ENCODE data around the gene USP9X.

USP9X gene

DNA sequence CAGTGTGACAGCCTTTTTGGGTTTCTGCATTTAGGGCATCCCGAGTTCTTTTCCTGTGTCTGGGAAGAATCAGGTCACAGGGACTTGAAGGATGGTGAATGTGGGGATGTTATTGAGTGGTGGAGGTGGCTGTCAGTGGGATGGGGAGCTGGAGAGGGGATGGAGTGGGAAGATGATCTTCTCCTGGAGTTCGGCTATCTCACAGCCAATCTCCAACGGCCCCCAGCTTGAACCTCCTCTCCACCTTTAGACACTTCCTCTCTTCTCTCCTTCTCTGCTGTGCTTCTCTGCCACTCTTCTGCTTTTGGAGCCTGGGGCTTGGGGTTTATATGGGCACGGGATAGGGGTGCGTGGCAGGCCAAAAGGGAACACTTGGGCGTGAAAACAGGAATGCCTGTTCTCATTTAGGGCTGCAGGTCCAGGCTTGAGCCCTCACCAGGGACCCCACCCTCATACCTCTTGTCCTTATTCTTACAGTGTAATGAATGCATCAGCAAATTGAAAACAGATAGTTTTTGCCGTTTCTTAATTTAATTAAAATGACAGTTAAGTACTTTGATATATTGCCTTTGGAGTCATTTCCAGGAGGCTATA is 37.5 kb downstream of the USP9X start:
- Histone ChIP-seq H3K4me2 (ENCODE audit: low read length) (peak overlapping the region; percentile 19; the same call in 1 of the 2 replicates), H3K4me3 (ENCODE audit: low read depth, low read length, poor library complexity, severe bottlenecking) (no peak overlapping the region)

GRCh38 chrX:41127477-41128192 is 42.4 kb downstream of the USP9X start:
- no peaks in the 10 kb centered on the region for H4K20me1 ChIP-seq (ENCODE audit: insufficient read depth, low read length)
- H3F3A ChIP-seq (ENCODE audit: insufficient read depth, low read length) = no peaks in the 10 kb centered on the region
- H3K79me2 ChIP-seq (ENCODE audit: insufficient read depth, low read length) = peaks cover 22% of the 10 kb centered on the region
- no peaks in the 10 kb centered on the region for H3K27me3 ChIP-seq (ENCODE audit: insufficient read depth, low read length)
- peaks cover 35% of the 10 kb centered on the region for H3K36me3 ChIP-seq (ENCODE audit: insufficient read depth, low read length)
- no peaks in the 10 kb centered on the region for H3K9me3 ChIP-seq (ENCODE audit: low read length)
- H3K4me2 ChIP-seq (ENCODE audit: low read length) = peak overlapping the region; percentile 41; the same call in 1 of the 2 replicates
- TF ChIP-seq, protein P1, sequence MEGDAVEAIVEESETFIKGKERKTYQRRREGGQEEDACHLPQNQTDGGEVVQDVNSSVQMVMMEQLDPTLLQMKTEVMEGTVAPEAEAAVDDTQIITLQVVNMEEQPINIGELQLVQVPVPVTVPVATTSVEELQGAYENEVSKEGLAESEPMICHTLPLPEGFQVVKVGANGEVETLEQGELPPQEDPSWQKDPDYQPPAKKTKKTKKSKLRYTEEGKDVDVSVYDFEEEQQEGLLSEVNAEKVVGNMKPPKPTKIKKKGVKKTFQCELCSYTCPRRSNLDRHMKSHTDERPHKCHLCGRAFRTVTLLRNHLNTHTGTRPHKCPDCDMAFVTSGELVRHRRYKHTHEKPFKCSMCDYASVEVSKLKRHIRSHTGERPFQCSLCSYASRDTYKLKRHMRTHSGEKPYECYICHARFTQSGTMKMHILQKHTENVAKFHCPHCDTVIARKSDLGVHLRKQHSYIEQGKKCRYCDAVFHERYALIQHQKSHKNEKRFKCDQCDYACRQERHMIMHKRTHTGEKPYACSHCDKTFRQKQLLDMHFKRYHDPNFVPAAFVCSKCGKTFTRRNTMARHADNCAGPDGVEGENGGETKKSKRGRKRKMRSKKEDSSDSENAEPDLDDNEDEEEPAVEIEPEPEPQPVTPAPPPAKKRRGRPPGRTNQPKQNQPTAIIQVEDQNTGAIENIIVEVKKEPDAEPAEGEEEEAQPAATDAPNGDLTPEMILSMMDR (IDR thresholded peaks at IDR 0.05; ENCODE audit: low read length) = no peak
- no peak for TF ChIP-seq EZH2 (IDR thresholded peaks at IDR 0.05; ENCODE audit: borderline replicate concordance, low read length)
- H3K9ac ChIP-seq (ENCODE audit: low read length) = no peak overlapping the region
- no peak overlapping the region for H2AFZ ChIP-seq (ENCODE audit: low read length)
- H3K4me3 ChIP-seq (ENCODE audit: low read depth, low read length, poor library complexity, severe bottlenecking) = no peak overlapping the region
- H3K9me2 ChIP-seq (ENCODE audit: low read depth, low read length) = no peaks in the 10 kb centered on the region
- no peak overlapping the region for H3K27ac ChIP-seq (ENCODE audit: low read depth, low read length, poor library complexity, severe bottlenecking)
- H3K4me1 ChIP-seq (ENCODE audit: insufficient read depth, low read length, severe bottlenecking) = peaks cover 26% of the 10 kb centered on the region

More for the DNA sequence above, 37.5 kb downstream of the USP9X start:
- peaks cover 10% of the 10 kb centered on the region for H3K36me3 ChIP-seq (ENCODE audit: insufficient read depth, low read length)
- no peaks in the 10 kb centered on the region for H3F3A ChIP-seq (ENCODE audit: insufficient read depth, low read length)
- H3K4me1 ChIP-seq (ENCODE audit: insufficient read depth, low read length, severe bottlenecking) = peaks cover 71% of the 10 kb centered on the region
- peaks cover 66% of the 10 kb centered on the region for H3K79me2 ChIP-seq (ENCODE audit: insufficient read depth, low read length)
- no peaks in the 10 kb centered on the region for H3K9me3 ChIP-seq (ENCODE audit: low read length)
- no peaks in the 10 kb centered on the region for H4K20me1 ChIP-seq (ENCODE audit: insufficient read depth, low read length)
- H3K27ac ChIP-seq (ENCODE audit: low read depth, low read length, poor library complexity, severe bottlenecking) = peak overlapping the region; percentile 39
- TF ChIP-seq, protein P1 (IDR thresholded peaks at IDR 0.05; ENCODE audit: low read length) = no peak
- no peak for TF ChIP-seq EZH2 (IDR thresholded peaks at IDR 0.05; ENCODE audit: borderline replicate concordance, low read length)
- no peak overlapping the region for H3K9ac ChIP-seq (ENCODE audit: low read length)
- H3K9me2 ChIP-seq (ENCODE audit: low read depth, low read length) = no peaks in the 10 kb centered on the region
- H2AFZ ChIP-seq (ENCODE audit: low read length) = no peak overlapping the region
- H3K27me3 ChIP-seq (ENCODE audit: insufficient read depth, low read length) = no peaks in the 10 kb centered on the region

DNA sequence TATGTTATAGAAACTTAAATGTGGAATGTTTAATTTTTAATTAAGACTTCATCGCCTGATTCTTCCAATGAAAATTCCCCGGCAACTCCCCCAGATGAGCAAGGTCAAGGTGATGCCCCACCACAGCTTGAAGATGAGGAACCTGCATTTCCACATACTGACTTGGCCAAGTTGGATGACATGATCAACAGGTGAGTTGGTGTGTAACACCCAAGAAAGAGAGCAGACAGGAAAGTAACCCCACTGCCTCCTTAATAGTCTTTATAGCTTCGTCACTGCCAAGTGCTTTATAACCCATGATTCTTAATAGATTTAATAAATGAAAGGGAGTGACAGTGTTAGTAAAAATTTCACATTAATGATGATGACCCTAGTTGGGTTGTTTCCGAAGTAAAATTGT is 43.7 kb downstream of the USP9X start:
- peaks cover 17% of the 10 kb centered on the region for H3K79me2 ChIP-seq (ENCODE audit: insufficient read depth, low read length)
- H3K4me2 ChIP-seq (ENCODE audit: low read length) = no peak overlapping the region
- H3F3A ChIP-seq (ENCODE audit: insufficient read depth, low read length) = no peaks in the 10 kb centered on the region
- H4K20me1 ChIP-seq (ENCODE audit: insufficient read depth, low read length) = no peaks in the 10 kb centered on the region
- no peak overlapping the region for H3K4me3 ChIP-seq (ENCODE audit: low read depth, low read length, poor library complexity, severe bottlenecking)
- H2AFZ ChIP-seq (ENCODE audit: low read length) = no peak overlapping the region
- H3K27me3 ChIP-seq (ENCODE audit: insufficient read depth, low read length) = no peaks in the 10 kb centered on the region
- TF ChIP-seq EZH2 (IDR thresholded peaks at IDR 0.05; ENCODE audit: borderline replicate concordance, low read length) = no peak
- TF ChIP-seq, protein P1 (IDR thresholded peaks at IDR 0.05; ENCODE audit: low read length) = no peak
- peaks cover 25% of the 10 kb centered on the region for H3K4me1 ChIP-seq (ENCODE audit: insufficient read depth, low read length, severe bottlenecking)
- no peaks in the 10 kb centered on the region for H3K9me3 ChIP-seq (ENCODE audit: low read length)
- no peak overlapping the region for H3K27ac ChIP-seq (ENCODE audit: low read depth, low read length, poor library complexity, severe bottlenecking)
- peaks cover 41% of the 10 kb centered on the region for H3K36me3 ChIP-seq (ENCODE audit: insufficient read depth, low read length)
- no peak overlapping the region for H3K9ac ChIP-seq (ENCODE audit: low read length)
- no peaks in the 10 kb centered on the region for H3K9me2 ChIP-seq (ENCODE audit: low read depth, low read length)

Measured in OCI-LY1 (cell line).